HG02981 (cell line): ENCODE data around the gene SRSF3.
A peak's percentile ranks its signal among the peaks of the same experiment; 100 is the strongest.
"Not testable (repeated sequence)": the region's sequence is repeated elsewhere in the genome, so short reads cannot be mapped to it uniquely, and the experiment has no call there.

ENCODE experiments used
- ATAC-seq: cut with Tn5 transposase; IDR thresholded peaks from one replicate; pipeline ENCODE4 v1.9.1; 2021; ENCODE audit warnings: mild to moderate bottlenecking, moderate library complexity; ENCODE audit not compliant: unreplicated experiment

Gene SRSF3

GRCh38 chr6:36642913-36643817 lies 49.0 kb downstream of the SRSF3 start:
- no peak for ATAC-seq

GRCh38 chr6:36643977-36644376 lies 49.8 kb downstream of the SRSF3 start:
- ATAC-seq: no peak

- ATAC-seq: no peak
These were observed 54.9 kb downstream of the SRSF3 start for GRCh38 chr6:36649086-36649485.

GRCh38 chr6:36649701-36650484 lies 55.7 kb downstream of the SRSF3 start:
- no peak for ATAC-seq

- peak; percentile 59 for ATAC-seq
These were observed 56.8 kb downstream of the SRSF3 start for GRCh38 chr6:36650848-36651478.

- ATAC-seq: no peak
These were observed 57.7 kb downstream of the SRSF3 start for GRCh38 chr6:36651659-36652379.

- not testable (repeated sequence) for ATAC-seq
These were observed 60.3 kb downstream of the SRSF3 start for GRCh38 chr6:36654469-36654868.
